GM18517 (cell line): Measurements from ENCODE around the gene MYD88.
A peak's percentile ranks its signal among the peaks of the same experiment; 100 is the strongest.
"Not testable (repeated sequence)": the region's sequence is repeated elsewhere in the genome, so short reads cannot be mapped to it uniquely, and the experiment has no call there.

ENCODE experiments used
- ATAC-seq: cut with Tn5 transposase; IDR thresholded peaks from one replicate; pipeline ENCODE4 v1.9.1; 2021; ENCODE audit warnings: mild to moderate bottlenecking, moderate library complexity; ENCODE audit not compliant: unreplicated experiment

Gene MYD88

GRCh38 chr3:38125305-38126120 lies 12.9 kb upstream of the MYD88 start:
- ATAC-seq, result no peak

- no peak for ATAC-seq
Observed at GRCh38 chr3:38126121-38126892, 12.2 kb upstream of the MYD88 start.

- no peak for ATAC-seq
Observed at GRCh38 chr3:38127611-38128302, 10.7 kb upstream of the MYD88 start.

DNA sequence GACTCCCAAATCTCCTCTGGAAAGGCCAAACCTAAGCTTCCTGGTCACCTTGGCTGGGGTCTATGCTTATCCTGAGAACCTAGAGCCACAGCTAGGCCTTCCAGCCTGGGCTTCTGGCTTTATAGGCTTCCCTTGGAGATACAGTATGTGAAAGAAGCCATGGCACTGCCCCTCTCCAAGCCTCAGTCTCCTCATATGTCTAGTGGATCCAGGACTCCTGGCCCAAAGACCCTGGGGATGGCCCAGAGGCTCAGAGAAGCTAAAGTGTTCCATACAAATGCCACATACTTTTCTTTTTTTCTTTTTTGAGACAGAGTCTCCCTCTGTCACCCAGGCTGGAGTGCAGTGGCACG lies 10.2 kb upstream of the MYD88 start:
- ATAC-seq, result no peak

DNA sequence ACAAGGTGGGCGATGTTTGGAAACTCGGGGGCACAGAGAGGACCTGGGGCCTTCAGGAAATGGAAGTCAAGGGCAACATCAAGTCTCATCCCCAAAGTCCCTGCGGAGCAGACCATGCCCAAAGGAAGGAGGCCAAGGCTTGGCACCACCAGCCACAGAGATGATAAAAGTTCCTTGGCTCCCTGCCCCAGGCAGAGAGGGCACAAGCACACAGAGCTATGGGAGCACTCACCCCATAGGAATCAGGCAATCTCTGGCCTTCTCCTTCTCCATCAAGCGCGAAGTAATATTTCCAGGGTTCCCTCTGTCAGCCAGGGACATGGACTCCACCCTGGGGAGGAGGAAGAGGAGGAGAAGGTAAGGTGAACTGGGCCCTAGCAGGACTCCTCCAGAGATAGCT lies 9.4 kb upstream of the MYD88 start:
- no peak for ATAC-seq

- ATAC-seq, result no peak
Observed at GRCh38 chr3:38130631-38131065, 7.8 kb upstream of the MYD88 start.

- no peak for ATAC-seq
Observed at GRCh38 chr3:38131621-38132369, 6.7 kb upstream of the MYD88 start.

- ATAC-seq, result no peak
Observed at GRCh38 chr3:38133209-38133556, 5.3 kb upstream of the MYD88 start.

DNA sequence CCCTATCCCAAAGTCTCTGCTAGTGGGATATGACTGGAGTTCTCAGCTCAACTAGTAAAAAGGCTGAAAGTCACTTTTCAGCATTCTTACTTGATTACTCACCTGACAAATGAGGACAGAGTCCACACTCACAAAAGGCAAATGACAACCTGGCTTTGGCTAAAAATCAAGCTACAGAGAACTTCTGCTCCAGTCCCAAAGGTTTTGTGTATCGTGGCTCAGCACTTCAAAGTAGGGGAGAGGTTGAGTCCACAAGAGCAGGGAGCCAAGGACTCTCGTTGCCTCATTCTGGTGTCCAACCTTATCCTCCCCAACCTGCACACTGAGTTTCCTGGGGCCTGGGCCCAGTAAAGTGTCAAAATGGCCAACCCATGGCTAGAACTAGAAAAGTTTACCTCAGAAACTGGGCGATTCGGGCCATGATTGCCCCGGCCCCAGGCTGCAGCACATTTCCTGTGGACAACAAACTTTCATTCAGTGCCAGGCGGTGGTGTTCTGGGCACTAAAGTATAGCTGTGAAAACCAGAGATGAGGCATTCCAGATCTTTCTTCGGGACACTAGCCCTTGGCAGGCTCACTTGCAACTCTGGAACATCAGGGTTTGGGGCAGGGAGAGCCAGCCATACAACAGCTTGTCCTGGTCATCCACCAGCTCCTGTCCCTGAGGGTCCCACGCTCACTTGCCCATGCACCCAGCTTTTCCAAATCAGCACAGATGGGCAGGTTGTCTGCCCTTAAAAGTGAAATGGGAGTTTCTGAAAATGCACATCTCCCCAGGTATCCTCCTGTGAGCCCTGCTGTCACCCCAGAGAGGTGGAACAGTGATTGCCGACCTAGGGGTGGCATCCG lies 4.7 kb upstream of the MYD88 start:
- no peak for ATAC-seq

- not testable (repeated sequence) for ATAC-seq
Observed at GRCh38 chr3:38134517-38135143, 3.8 kb upstream of the MYD88 start.

DNA sequence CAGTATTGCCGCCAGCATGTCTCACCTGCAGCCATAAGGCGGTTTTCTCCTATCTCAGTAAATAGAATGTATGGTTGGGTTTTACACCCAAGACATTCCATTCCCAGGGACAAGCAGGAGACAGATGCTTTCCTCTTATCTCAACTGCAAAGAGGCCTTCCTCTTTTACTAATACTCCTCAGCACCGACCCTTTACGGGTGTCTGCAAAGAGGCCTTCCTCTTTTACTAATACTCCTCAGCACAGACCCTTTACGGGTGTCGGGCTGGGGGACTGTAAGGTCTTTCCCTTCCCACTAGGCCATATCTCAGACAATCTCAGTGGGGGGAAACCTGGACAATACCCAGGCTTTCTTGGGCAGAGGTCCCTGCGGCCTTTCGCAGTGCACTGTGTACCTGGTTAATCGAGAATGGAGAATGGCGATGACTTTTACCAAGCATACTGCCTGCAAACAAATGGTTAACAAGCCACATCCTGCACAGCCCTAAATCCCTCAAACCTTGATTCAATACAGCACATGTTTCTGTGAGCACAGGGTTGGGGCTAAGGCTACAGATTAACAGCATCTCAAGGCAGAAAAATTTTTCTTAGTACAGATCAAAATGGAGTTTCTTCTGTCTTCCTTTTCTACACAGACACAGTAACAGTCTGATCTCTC lies 2.7 kb upstream of the MYD88 start:
- ATAC-seq, result not testable (repeated sequence)

- ATAC-seq, result no peak
Observed at GRCh38 chr3:38136393-38136776, 2.1 kb upstream of the MYD88 start.

DNA sequence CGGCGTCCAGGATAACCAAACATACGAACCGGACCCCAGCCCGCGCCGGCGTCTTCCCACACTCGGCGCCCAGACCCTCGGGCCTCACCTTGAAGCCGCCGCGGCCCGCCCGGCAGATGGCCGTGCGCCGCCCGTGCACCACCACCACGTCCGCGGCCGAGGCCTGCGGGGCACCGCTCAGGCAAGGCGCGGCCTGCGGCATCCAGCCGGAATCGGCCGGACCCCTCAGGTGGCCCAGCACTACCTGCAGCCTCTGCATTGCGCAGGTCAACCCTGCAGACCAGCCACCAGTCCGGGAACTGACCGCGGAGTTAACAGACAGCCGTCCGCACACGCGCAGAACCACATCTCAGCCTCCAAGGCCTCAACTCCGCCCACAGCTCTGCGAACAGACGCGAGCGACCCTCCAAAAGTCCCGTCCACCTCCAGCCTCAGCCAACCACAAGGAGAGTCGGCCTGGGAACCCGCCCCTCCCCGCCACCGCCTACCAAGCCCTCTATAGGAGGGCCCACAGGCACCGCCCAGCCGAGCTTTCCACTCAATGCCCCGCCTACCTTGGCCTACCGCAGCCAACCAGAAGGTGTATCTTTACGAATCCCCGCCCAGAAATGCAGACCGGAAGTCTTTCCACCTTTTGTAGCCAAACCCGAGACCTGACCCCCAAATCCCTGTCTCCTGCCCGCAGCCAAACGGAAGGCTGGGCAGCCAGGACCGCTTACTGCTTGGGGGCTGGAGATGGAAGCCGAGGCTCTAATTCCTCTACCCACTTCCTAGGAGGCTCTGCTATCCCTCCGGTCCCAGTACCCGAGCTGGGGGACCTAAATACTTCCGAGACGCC lies 1.5 kb upstream of the MYD88 start, which contains the start of gene ACAA1:
Gene ACAA1, minus strand, starts transcription at position 351 of the 838 bp plus-strand sequence. Its CDS starts 92 bp downstream, at position 259.
- peak; percentile 91 for ATAC-seq

GRCh38 chr3:38137615-38138348 lies 679 bp upstream of the MYD88 start:
- no peak for ATAC-seq

DNA sequence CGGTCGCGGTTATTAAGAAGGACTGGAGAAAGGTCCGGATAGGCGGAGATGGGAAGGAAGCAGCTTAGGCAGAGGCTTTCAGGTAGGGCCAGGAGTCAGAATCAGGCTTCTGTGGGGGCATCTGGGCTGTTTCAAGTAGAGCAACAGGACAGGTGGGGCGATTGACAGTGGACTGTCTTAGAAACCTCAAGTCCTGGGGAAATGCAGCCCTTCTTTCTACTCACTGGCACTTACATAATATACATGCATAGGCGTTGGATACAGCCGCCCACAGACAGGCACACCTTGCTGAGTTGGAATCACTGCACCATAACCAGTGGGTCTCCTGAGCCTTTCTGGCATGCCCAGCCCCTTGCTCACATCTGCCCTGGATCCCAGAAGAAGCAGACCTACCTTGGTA lies 730 bp downstream of the MYD88 start:
- ATAC-seq, result no peak

DNA sequence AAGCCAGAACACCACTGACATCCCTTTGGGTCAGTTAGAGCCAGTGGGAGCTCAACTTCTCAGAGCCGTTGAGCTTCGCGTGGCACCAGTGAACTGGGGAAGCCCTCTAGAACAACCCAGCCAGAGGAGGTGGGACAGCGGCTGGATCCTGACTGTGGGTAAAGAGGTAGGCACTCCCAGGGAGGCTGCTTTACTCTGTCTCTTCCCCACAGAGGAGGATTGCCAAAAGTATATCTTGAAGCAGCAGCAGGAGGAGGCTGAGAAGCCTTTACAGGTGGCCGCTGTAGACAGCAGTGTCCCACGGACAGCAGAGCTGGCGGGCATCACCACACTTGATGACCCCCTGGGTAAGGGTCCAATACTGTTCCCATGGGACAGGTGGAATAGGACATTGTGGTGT lies 1.2 kb downstream of the MYD88 start:
- ATAC-seq, result no peak

DNA sequence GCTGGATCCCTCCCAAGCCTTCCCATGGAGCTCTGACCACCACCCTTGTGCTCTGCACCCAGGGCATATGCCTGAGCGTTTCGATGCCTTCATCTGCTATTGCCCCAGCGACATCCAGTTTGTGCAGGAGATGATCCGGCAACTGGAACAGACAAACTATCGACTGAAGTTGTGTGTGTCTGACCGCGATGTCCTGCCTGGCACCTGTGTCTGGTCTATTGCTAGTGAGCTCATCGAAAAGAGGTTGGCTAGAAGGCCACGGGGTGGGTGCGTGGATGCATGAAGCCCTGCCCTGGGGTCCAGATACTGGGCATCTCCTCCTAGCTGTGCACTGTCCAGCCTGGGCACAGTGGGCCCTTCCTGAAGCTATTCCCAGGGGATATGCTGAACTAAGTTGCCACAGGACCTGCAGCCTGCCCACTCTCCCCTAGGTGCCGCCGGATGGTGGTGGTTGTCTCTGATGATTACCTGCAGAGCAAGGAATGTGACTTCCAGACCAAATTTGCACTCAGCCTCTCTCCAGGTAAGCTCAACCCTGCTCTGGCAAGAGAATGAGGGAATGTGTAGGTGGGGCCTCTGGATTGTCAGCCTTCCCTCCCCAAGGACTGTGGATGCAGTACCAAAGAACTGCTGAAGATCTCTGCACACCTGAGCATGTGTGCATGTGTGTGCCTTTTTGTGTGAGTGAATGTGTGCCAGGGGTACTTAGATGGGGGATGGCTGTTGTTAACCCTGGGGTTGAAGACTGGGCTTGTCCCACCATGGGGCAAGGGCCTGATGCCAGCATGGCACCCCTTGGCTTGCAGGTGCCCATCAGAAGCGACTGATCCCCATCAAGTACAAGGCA lies 2.1 kb downstream of the MYD88 start:
- ATAC-seq, result no peak
